Measurements from ENCODE around the gene PROSER3.

GRCh38 chr19:35755550-35756376 lies 2.2 kb upstream of the PROSER3 start:
- TF ChIP-seq YY1 (IDR thresholded peaks at IDR 0.05; ENCODE audit: borderline replicate concordance in 1 of 3, control insufficient read depth in 1 of 3, extremely low read depth in 1 of 3, insufficient read depth in 3 of 3, insufficient read length in 1 of 3, insufficient replicate concordance in 2 of 3, low read depth in 1 of 3, low read length in 2 of 3) (no peak), SP1 (CRISPR knock-in tag; IDR thresholded peaks at IDR 0.05) (no peak), EZH2 (IDR thresholded peaks at IDR 0.05; ENCODE audit: borderline replicate concordance, low read depth, low read length) (no peak), CHD4 (IDR thresholded peaks at IDR 0.05; ENCODE audit: insufficient read depth, insufficient replicate concordance, low read depth, low read length, poor library complexity, severe bottlenecking) (no peak), BRCA1 (IDR thresholded peaks at IDR 0.05) (no peak), BRCA1 (CRISPR knock-in tag; IDR thresholded peaks at IDR 0.05) (no peak), XRCC3 (IDR thresholded peaks at IDR 0.05) (no peak), ZBTB49 (CRISPR knock-in tag; IDR thresholded peaks at IDR 0.05; ENCODE audit: borderline replicate concordance) (no peak), MAFG (tag; conservative IDR thresholded peaks at IDR 0.05) (no peak), CTCF (IDR thresholded peaks at IDR 0.05 in 2 of 3, conservative IDR thresholded peaks at IDR 0.05 in 1 of 3; ENCODE audit: insufficient read depth in 2 of 3, low read depth in 1 of 3, low read length in 3 of 3) (no peak), HOXB6 (CRISPR knock-in tag; IDR thresholded peaks at IDR 0.05; ENCODE audit: borderline replicate concordance) (no peak), ARID3A (IDR thresholded peaks at IDR 0.05; ENCODE audit: borderline replicate concordance, low read depth, low read length) (no peak), CUX1 (CRISPR knock-in tag; IDR thresholded peaks at IDR 0.05) (no peak)

All from K562 (cell line).